Measurements from ENCODE around the gene ZNF236.

DNA sequence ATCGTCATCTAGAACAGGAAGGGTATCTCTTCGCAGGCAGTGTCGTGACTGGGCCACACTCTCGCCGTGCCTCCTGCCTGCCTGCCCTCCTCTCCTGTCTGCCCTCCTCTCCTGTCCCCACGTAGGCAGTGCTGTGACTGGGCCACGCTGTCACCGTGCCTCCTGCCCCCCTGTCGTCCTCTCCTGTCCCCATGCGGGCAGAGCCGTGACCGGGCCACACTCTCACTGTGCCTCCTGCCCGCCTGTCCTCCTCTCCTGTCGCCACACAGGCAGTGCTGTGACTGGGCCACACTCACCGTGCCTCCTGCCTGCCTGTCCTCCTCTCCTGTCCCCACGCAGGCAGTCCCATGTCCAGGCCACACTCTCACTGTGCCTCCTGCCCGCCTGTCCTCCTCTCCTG lies 51.4 kb downstream of the ZNF236 start:
- TF ChIP-seq, protein P1, sequence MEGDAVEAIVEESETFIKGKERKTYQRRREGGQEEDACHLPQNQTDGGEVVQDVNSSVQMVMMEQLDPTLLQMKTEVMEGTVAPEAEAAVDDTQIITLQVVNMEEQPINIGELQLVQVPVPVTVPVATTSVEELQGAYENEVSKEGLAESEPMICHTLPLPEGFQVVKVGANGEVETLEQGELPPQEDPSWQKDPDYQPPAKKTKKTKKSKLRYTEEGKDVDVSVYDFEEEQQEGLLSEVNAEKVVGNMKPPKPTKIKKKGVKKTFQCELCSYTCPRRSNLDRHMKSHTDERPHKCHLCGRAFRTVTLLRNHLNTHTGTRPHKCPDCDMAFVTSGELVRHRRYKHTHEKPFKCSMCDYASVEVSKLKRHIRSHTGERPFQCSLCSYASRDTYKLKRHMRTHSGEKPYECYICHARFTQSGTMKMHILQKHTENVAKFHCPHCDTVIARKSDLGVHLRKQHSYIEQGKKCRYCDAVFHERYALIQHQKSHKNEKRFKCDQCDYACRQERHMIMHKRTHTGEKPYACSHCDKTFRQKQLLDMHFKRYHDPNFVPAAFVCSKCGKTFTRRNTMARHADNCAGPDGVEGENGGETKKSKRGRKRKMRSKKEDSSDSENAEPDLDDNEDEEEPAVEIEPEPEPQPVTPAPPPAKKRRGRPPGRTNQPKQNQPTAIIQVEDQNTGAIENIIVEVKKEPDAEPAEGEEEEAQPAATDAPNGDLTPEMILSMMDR (IDR thresholded peaks at IDR 0.05): no peak
- no peak for TF ChIP-seq EZH2 (IDR thresholded peaks at IDR 0.05; ENCODE audit: borderline replicate concordance, insufficient read depth, low read depth, low read length, poor library complexity, severe bottlenecking)
